ENCODE data around the gene GALNT14. TPM values are rescaled to one million over a fixed set of nuclear protein-coding genes. Genes with fewer than 3 reads are reported as not detected.

The GALNT14 gene
- total and polyA plus RNA-seq, 12 donors: 0.39 to 8.9 (median 1.7) TPM; not detected in 2

- TF ChIP-seq CTCF (IDR thresholded peaks at IDR 0.05): no peak
- TF ChIP-seq POLR2A (IDR thresholded peaks at IDR 0.05): no peak
- intact Hi-C loops (cut with DNase I): no loop called here
- Histone ChIP-seq H3K27me3 (no peaks in the 10 kb centered on the region), H3K27ac (no peak overlapping the region), H3K36me3 (replicated peaks in 1 of 2) (no peaks in the 10 kb centered on the region), H3K4me3 (no peak overlapping the region), H3K4me1 (replicated peaks in 1 of 2) (no peaks in the 10 kb centered on the region), H3K9me3 (replicated peaks in 1 of 3) (no peaks in the 10 kb centered on the region)
- 46 to 56% (median 52%) methylated on average over 8 to 9 of the region's 9 CpGs for WGBS, 4 donors
- no peak for DNase-seq
Observed at GRCh38 chr2:30985493-30986230, 152.6 kb downstream of the GALNT14 start.

- no peak for TF ChIP-seq POLR2A (IDR thresholded peaks at IDR 0.05)
- no peak for TF ChIP-seq CTCF (IDR thresholded peaks at IDR 0.05)
- no peaks in the 10 kb centered on the region for H3K27me3 ChIP-seq
- H3K36me3 ChIP-seq (replicated peaks in 1 of 2): no peaks in the 10 kb centered on the region
- DNase-seq: no peak
- no peak overlapping the region for H3K4me3 ChIP-seq
- no peaks in the 10 kb centered on the region for H3K9me3 ChIP-seq (replicated peaks in 1 of 3)
- intact Hi-C loops (cut with DNase I): no loop called here
- no peak overlapping the region for H3K27ac ChIP-seq
- H3K4me1 ChIP-seq (replicated peaks in 1 of 2): peaks cover 3 to 5% of the 10 kb centered on the region in 2 donors
- 54 to 87% (median 74%) methylated on average over 2 of the region's 2 CpGs for WGBS, 4 donors
Observed at GRCh38 chr2:30984148-30984547, 154.1 kb downstream of the GALNT14 start.

GRCh38 chr2:30981510-30981909 lies 156.7 kb downstream of the GALNT14 start:
- Histone ChIP-seq H3K27me3 (no peaks in the 10 kb centered on the region), H3K36me3 (replicated peaks in 1 of 2) (no peaks in the 10 kb centered on the region), H3K27ac (no peak overlapping the region), H3K9me3 (replicated peaks in 1 of 3) (no peaks in the 10 kb centered on the region), H3K4me3 (no peak overlapping the region), H3K4me1 (replicated peaks in 1 of 2) (peaks cover 3 to 5% of the 10 kb centered on the region in 2 donors)
- WGBS, 4 donors: 69 to 87% (median 79%) methylated on average over 8 of the region's 8 CpGs
- DNase-seq: no peak
- no peak for TF ChIP-seq POLR2A (IDR thresholded peaks at IDR 0.05)
- TF ChIP-seq CTCF (IDR thresholded peaks at IDR 0.05): no peak
- intact Hi-C loops (cut with DNase I): no loop called here

DNA sequence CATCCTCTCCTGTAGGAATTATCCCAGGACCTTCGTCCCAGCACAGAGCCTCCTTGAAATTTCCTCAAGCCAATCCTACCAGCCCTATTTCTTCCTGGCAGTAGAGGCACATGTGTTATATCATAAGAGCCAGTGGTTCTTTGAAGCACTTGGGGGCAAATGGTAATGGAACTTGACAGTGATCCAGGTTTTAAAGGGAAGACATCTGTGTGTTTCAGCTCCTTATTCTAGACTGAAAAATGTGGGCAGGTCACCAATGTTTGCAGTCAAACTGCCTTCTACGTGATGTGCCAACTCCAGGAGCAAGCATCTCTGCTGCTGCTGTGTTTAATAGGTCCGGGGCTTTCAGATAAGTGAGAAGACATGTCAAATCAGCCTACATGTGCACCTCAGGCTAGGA lies 157.1 kb downstream of the GALNT14 start:
- Histone ChIP-seq H3K4me1 (replicated peaks in 1 of 2) (peaks cover 3 to 5% of the 10 kb centered on the region in 2 donors), H3K4me3 (no peak overlapping the region), H3K36me3 (replicated peaks in 1 of 2) (no peaks in the 10 kb centered on the region), H3K27ac (peak overlapping the region in 1 of 5 donors; percentile 25), H3K9me3 (replicated peaks in 1 of 3) (no peaks in the 10 kb centered on the region), H3K27me3 (no peaks in the 10 kb centered on the region)
- TF ChIP-seq POLR2A (IDR thresholded peaks at IDR 0.05) (no peak), CTCF (IDR thresholded peaks at IDR 0.05) (no peak)
- intact Hi-C loops (cut with DNase I): no loop called here
- WGBS, 4 donors: 67 to 87% (median 85%) methylated on average over 2 to 3 of the region's 3 CpGs
- no peak for DNase-seq

All from adrenal gland (tissue), 12 donors.